ENCODE measurements around the gene CEP164. TPM values are rescaled to one million over a fixed set of nuclear protein-coding genes. Genes with fewer than 3 reads are reported as not detected.
A peak's percentile ranks its signal among the peaks of the same experiment; 100 is the strongest.

The CEP164 gene
- total RNA-seq, 1 donor from 2014 or later = 36.1 TPM

- Histone ChIP-seq H3K9ac (ENCODE audit: low read length) (no peak overlapping the region), H3K27ac (ENCODE audit: low read depth, low read length) (no peak overlapping the region), H3K36me3 (ENCODE audit: insufficient read depth, low read length) (peaks cover 13% of the 10 kb centered on the region), H4K20me1 (ENCODE audit: insufficient read depth, low read length) (no peaks in the 10 kb centered on the region), H3K4me2 (ENCODE audit: low read length) (no peak overlapping the region), H3K4me1 (ENCODE audit: insufficient read depth, low read length) (no peaks in the 10 kb centered on the region), H3K9me3 (ENCODE audit: insufficient read depth, low read depth, low read length) (peaks cover 2% of the 10 kb centered on the region), H2AFZ (ENCODE audit: low read depth, low read length) (no peak overlapping the region), H3K79me2 (ENCODE audit: insufficient read depth, low read length) (no peaks in the 10 kb centered on the region), H3K27me3 (ENCODE audit: insufficient read depth, low read length) (no peaks in the 10 kb centered on the region), H3K4me3 (ENCODE audit: insufficient read depth, low read depth, low read length) (no peak overlapping the region)
- peaks cover 66% of the 10 kb centered on the region for H3K36me3 Mint-ChIP-seq (ENCODE audit: low read depth, unreplicated experiment)
- peaks cover 20% of the 10 kb centered on the region for H3K9me3 Mint-ChIP-seq (ENCODE audit: unreplicated experiment)
- TF ChIP-seq EZH2 (IDR thresholded peaks at IDR 0.05; ENCODE audit: insufficient read depth, low read length) = no peak
- no peak for TF ChIP-seq CTCF (IDR thresholded peaks at IDR 0.05; ENCODE audit: insufficient read depth, low read depth, low read length)
- H3K4me3 Mint-ChIP-seq (ENCODE audit: unreplicated experiment) = no peak overlapping the region
- no peak for DNase-seq (ENCODE audit: low read depth)
- FAIRE-seq = no peak
- no peak overlapping the region for H3K27ac Mint-ChIP-seq (ENCODE audit: unreplicated experiment)
- no peaks in the 10 kb centered on the region for H3K4me1 Mint-ChIP-seq (ENCODE audit: low read depth, unreplicated experiment)
- H3K27me3 Mint-ChIP-seq (ENCODE audit: low read depth, unreplicated experiment) = no peaks in the 10 kb centered on the region
Measured at GRCh38 chr11:117407016-117407415, 79.4 kb downstream of the CEP164 start.

GRCh38 chr11:117408356-117408755 is 80.7 kb downstream of the CEP164 start:
- Histone ChIP-seq H3K79me2 (ENCODE audit: insufficient read depth, low read length) (no peaks in the 10 kb centered on the region), H3K4me1 (ENCODE audit: insufficient read depth, low read length) (no peaks in the 10 kb centered on the region), H3K4me2 (ENCODE audit: low read length) (no peak overlapping the region), H3K27ac (ENCODE audit: low read depth, low read length) (no peak overlapping the region), H4K20me1 (ENCODE audit: insufficient read depth, low read length) (no peaks in the 10 kb centered on the region), H2AFZ (ENCODE audit: low read depth, low read length) (no peak overlapping the region), H3K4me3 (ENCODE audit: insufficient read depth, low read depth, low read length) (no peak overlapping the region), H3K9ac (ENCODE audit: low read length) (no peak overlapping the region), H3K9me3 (ENCODE audit: insufficient read depth, low read depth, low read length) (peaks cover 2% of the 10 kb centered on the region), H3K36me3 (ENCODE audit: insufficient read depth, low read length) (peaks cover 13% of the 10 kb centered on the region), H3K27me3 (ENCODE audit: insufficient read depth, low read length) (no peaks in the 10 kb centered on the region)
- peaks cover 20% of the 10 kb centered on the region for H3K9me3 Mint-ChIP-seq (ENCODE audit: unreplicated experiment)
- no peak overlapping the region for H3K27ac Mint-ChIP-seq (ENCODE audit: unreplicated experiment)
- no peak overlapping the region for H3K4me3 Mint-ChIP-seq (ENCODE audit: unreplicated experiment)
- no peaks in the 10 kb centered on the region for H3K4me1 Mint-ChIP-seq (ENCODE audit: low read depth, unreplicated experiment)
- FAIRE-seq (no peak), DNase-seq (ENCODE audit: low read depth) (no peak)
- peaks cover 72% of the 10 kb centered on the region for H3K36me3 Mint-ChIP-seq (ENCODE audit: low read depth, unreplicated experiment)
- TF ChIP-seq CTCF (IDR thresholded peaks at IDR 0.05; ENCODE audit: insufficient read depth, low read depth, low read length) (no peak), EZH2 (IDR thresholded peaks at IDR 0.05; ENCODE audit: insufficient read depth, low read length) (no peak)
- H3K27me3 Mint-ChIP-seq (ENCODE audit: low read depth, unreplicated experiment) = no peaks in the 10 kb centered on the region

- Histone ChIP-seq H3K9ac (ENCODE audit: low read length) (no peak overlapping the region), H3K4me2 (ENCODE audit: low read length) (no peak overlapping the region), H2AFZ (ENCODE audit: low read depth, low read length) (no peak overlapping the region), H3K9me3 (ENCODE audit: insufficient read depth, low read depth, low read length) (peaks cover 2% of the 10 kb centered on the region), H3K4me3 (ENCODE audit: insufficient read depth, low read depth, low read length) (no peak overlapping the region), H3K36me3 (ENCODE audit: insufficient read depth, low read length) (peaks cover 12% of the 10 kb centered on the region), H4K20me1 (ENCODE audit: insufficient read depth, low read length) (no peaks in the 10 kb centered on the region), H3K27me3 (ENCODE audit: insufficient read depth, low read length) (no peaks in the 10 kb centered on the region), H3K27ac (ENCODE audit: low read depth, low read length) (no peak overlapping the region), H3K79me2 (ENCODE audit: insufficient read depth, low read length) (no peaks in the 10 kb centered on the region), H3K4me1 (ENCODE audit: insufficient read depth, low read length) (no peaks in the 10 kb centered on the region)
- H3K27ac Mint-ChIP-seq (ENCODE audit: unreplicated experiment) = peak overlapping the region; percentile 58
- H3K27me3 Mint-ChIP-seq (ENCODE audit: low read depth, unreplicated experiment) = no peaks in the 10 kb centered on the region
- no peaks in the 10 kb centered on the region for H3K4me1 Mint-ChIP-seq (ENCODE audit: low read depth, unreplicated experiment)
- TF ChIP-seq CTCF (IDR thresholded peaks at IDR 0.05; ENCODE audit: insufficient read depth, low read depth, low read length) (no peak), EZH2 (IDR thresholded peaks at IDR 0.05; ENCODE audit: insufficient read depth, low read length) (no peak)
- peaks cover 66% of the 10 kb centered on the region for H3K36me3 Mint-ChIP-seq (ENCODE audit: low read depth, unreplicated experiment)
- DNase-seq (ENCODE audit: low read depth) (no peak), FAIRE-seq (no peak)
- no peak overlapping the region for H3K4me3 Mint-ChIP-seq (ENCODE audit: unreplicated experiment)
- peaks cover 19% of the 10 kb centered on the region for H3K9me3 Mint-ChIP-seq (ENCODE audit: unreplicated experiment)
Measured at GRCh38 chr11:117409511-117409910, 81.9 kb downstream of the CEP164 start.

All from astrocyte (in vitro differentiated cells and primary cell).